OCI-LY7 (cell line): ENCODE results near the gene KCNN1.

ENCODE experiments used
- EZH2phosphoT487 ChIP-seq: fragments of 200-600 bp; sonication (generic); IDR thresholded peaks from 2 replicates; pipeline ENCODE4 v1.6.1; 2018; ENCODE audit warnings: low read depth, borderline replicate concordance, mild to moderate bottlenecking, mixed run types, antibody characterized with exemption, low read length, moderate library complexity, mixed read lengths
- TF ChIP-seq, protein P1 (sequence below): fragments of 200-600 bp; sonication (generic); conservative IDR thresholded peaks from 2 replicates; pipeline ENCODE4 v1.5.1; 2014; ENCODE audit warnings: mild to moderate bottlenecking, antibody characterized with exemption, low read length, moderate library complexity, mixed read lengths

DNA sequence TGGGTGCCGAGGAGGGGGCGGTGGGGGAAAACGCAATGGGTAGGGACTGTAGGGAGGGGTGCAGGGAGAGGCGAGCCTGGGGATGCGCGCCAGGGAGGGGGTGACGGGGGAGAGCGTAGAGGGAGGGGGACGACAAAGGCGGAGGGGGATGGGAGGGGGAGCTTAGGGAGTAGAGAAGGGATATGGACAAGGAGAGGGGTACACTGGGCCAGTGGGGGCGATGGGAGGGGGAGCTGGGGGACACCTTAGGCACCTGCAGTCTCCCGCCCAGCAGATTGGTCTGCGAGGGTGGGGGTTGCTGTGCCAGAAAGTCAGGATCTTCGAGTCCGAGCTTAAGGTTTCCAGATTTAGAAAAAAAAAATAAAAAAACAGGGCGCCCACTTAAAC is 18.4 kb upstream of the KCNN1 start:
- TF ChIP-seq, protein P1, sequence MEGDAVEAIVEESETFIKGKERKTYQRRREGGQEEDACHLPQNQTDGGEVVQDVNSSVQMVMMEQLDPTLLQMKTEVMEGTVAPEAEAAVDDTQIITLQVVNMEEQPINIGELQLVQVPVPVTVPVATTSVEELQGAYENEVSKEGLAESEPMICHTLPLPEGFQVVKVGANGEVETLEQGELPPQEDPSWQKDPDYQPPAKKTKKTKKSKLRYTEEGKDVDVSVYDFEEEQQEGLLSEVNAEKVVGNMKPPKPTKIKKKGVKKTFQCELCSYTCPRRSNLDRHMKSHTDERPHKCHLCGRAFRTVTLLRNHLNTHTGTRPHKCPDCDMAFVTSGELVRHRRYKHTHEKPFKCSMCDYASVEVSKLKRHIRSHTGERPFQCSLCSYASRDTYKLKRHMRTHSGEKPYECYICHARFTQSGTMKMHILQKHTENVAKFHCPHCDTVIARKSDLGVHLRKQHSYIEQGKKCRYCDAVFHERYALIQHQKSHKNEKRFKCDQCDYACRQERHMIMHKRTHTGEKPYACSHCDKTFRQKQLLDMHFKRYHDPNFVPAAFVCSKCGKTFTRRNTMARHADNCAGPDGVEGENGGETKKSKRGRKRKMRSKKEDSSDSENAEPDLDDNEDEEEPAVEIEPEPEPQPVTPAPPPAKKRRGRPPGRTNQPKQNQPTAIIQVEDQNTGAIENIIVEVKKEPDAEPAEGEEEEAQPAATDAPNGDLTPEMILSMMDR, result no peak
- no peak for TF ChIP-seq EZH2phosphoT487
